ENCODE measurements around the gene SLC24A4.
"Not testable (repeated sequence)": the region's sequence is repeated elsewhere in the genome, so short reads cannot be mapped to it uniquely, and the experiment has no call there.

The SLC24A4 gene

GRCh38 chr14:92528486-92529100, 205.6 kb downstream of the SLC24A4 start:
- no peak for DNase-seq

- DNase-seq = no peak
These were observed 206.9 kb downstream of the SLC24A4 start for GRCh38 chr14:92529903-92530302.

- DNase-seq = peak in 1 of 5 experiments; percentile 92
These were observed 208.3 kb downstream of the SLC24A4 start for GRCh38 chr14:92531106-92531873.

GRCh38 chr14:92532490-92533163, 209.7 kb downstream of the SLC24A4 start:
- DNase-seq = no peak

- peak in 1 of 5 experiments; percentile 60 for DNase-seq
These were observed 212.1 kb downstream of the SLC24A4 start for GRCh38 chr14:92534932-92535643.

- not testable (repeated sequence) for DNase-seq
These were observed 213.3 kb downstream of the SLC24A4 start for GRCh38 chr14:92536231-92536630.

- DNase-seq = no peak
These were observed 215.5 kb downstream of the SLC24A4 start for GRCh38 chr14:92538412-92538985.

- DNase-seq = no peak
These were observed 216.5 kb downstream of the SLC24A4 start for GRCh38 chr14:92539419-92539818.

- no peak for DNase-seq
These were observed 216.9 kb downstream of the SLC24A4 start for GRCh38 chr14:92539875-92540274.

GRCh38 chr14:92540472-92541048, 217.6 kb downstream of the SLC24A4 start:
- no peak for DNase-seq

- no peak for DNase-seq
These were observed 220.0 kb downstream of the SLC24A4 start for GRCh38 chr14:92542766-92543554.

GRCh38 chr14:92544051-92544720, 221.2 kb downstream of the SLC24A4 start:
- no peak for DNase-seq

GRCh38 chr14:92546347-92547053, 223.5 kb downstream of the SLC24A4 start:
- no peak for DNase-seq

GRCh38 chr14:92549105-92549858, 226.3 kb downstream of the SLC24A4 start:
- DNase-seq = no peak

GRCh38 chr14:92549859-92550230, 226.9 kb downstream of the SLC24A4 start:
- no peak for DNase-seq
